Glutamatergic neuron (in vitro differentiated cells): ENCODE results near the gene SUN5. TPM values are rescaled to one million over a fixed set of nuclear protein-coding genes. Genes with fewer than 3 reads are reported as not detected.

Experiments
- DNase-seq: peaks from one replicate; pipeline ENCODE4 v3.0.0; 2022
- H3K27ac Mint-ChIP-seq: one replicate; pipeline ENCODE4 v1.8.0; 2020; ENCODE audit warnings: mild to moderate bottlenecking, mixed read lengths, inconsistent platforms; ENCODE audit not compliant: unreplicated experiment
- H3K27me3 Mint-ChIP-seq: one replicate; pipeline ENCODE4 v1.8.0; 2020; ENCODE audit warnings: mild to moderate bottlenecking, moderate library complexity, mixed read lengths, inconsistent platforms; ENCODE audit not compliant: unreplicated experiment
- H3K36me3 Mint-ChIP-seq: one replicate; pipeline ENCODE4 v1.8.0; 2020; ENCODE audit warnings: mild to moderate bottlenecking, mixed read lengths, inconsistent platforms; ENCODE audit not compliant: unreplicated experiment
- H3K4me1 Mint-ChIP-seq: one replicate; pipeline ENCODE4 v1.8.0; 2020; ENCODE audit warnings: mild to moderate bottlenecking, low read depth, mixed read lengths, inconsistent platforms; ENCODE audit not compliant: unreplicated experiment
- H3K4me3 Mint-ChIP-seq: one replicate; pipeline ENCODE4 v1.8.0; 2020; ENCODE audit warnings: mild to moderate bottlenecking, mixed read lengths, inconsistent platforms; ENCODE audit not compliant: unreplicated experiment
- H3K9me3 Mint-ChIP-seq: one replicate; pipeline ENCODE4 v1.8.0; 2020; ENCODE audit warnings: mild to moderate bottlenecking, moderate library complexity, mixed read lengths, inconsistent platforms; ENCODE audit not compliant: unreplicated experiment
- total RNA-seq: library from RNA; stranded (reverse); fragmentation: NEBNext Ultra II Directional; extraction: Animal tissue kit (Norgen Biotek cat#: 25700); gene quantifications from one replicate; pipeline ENCODE4 v1.2.1, GENCODE V29; 2021; ENCODE audit not compliant: unreplicated experiment
- TF ChIP-seq, protein P1 (sequence below): fragments of 200-600 bp; sonication (generic); IDR thresholded peaks from one replicate; pipeline ENCODE4 v1.5.0; 2021; ENCODE audit not compliant: partially characterized antibody, unreplicated experiment

Gene SUN5
- total RNA-seq, 1 donor from 2014 or later: not detected

DNA sequence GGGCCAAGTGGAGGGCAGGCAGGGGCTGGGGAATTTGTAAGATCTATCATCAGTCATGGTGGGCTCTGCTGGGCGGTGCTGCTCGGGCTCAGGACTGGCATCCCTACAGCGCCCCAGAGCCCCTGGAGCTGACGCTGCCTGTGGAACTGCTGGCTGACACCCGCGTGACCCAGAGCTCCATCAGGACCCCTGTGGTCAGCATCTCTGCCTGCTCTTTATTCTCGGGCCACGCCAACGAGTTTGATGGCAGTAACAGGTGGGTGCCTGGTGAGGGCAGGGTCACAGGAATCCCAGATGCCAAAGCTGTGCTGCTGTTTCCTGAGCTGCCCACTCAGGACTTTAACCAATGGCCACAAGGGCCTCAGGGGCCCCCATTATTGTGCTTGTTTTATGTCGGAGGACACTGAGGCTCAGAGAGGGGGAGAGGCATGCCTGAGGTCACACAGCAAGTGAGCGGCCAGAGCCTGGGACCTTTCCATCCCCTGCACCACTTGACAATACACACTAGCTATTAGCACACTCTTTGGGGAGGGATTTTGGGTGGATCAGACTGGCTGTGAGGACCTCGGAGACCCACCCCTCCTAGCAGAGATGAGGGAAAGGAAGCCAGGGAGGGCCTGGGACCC, 9.6 kb upstream of the SUN5 start:
- TF ChIP-seq, protein P1, sequence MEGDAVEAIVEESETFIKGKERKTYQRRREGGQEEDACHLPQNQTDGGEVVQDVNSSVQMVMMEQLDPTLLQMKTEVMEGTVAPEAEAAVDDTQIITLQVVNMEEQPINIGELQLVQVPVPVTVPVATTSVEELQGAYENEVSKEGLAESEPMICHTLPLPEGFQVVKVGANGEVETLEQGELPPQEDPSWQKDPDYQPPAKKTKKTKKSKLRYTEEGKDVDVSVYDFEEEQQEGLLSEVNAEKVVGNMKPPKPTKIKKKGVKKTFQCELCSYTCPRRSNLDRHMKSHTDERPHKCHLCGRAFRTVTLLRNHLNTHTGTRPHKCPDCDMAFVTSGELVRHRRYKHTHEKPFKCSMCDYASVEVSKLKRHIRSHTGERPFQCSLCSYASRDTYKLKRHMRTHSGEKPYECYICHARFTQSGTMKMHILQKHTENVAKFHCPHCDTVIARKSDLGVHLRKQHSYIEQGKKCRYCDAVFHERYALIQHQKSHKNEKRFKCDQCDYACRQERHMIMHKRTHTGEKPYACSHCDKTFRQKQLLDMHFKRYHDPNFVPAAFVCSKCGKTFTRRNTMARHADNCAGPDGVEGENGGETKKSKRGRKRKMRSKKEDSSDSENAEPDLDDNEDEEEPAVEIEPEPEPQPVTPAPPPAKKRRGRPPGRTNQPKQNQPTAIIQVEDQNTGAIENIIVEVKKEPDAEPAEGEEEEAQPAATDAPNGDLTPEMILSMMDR: no peak
- H3K27ac Mint-ChIP-seq: no peak overlapping the region
- H3K4me1 Mint-ChIP-seq: peaks cover 2% of the 10 kb centered on the region
- H3K4me3 Mint-ChIP-seq: no peak overlapping the region
- H3K27me3 Mint-ChIP-seq: peaks cover 4% of the 10 kb centered on the region
- no peak for DNase-seq
- peaks cover 8% of the 10 kb centered on the region for H3K9me3 Mint-ChIP-seq
- no peaks in the 10 kb centered on the region for H3K36me3 Mint-ChIP-seq

DNA sequence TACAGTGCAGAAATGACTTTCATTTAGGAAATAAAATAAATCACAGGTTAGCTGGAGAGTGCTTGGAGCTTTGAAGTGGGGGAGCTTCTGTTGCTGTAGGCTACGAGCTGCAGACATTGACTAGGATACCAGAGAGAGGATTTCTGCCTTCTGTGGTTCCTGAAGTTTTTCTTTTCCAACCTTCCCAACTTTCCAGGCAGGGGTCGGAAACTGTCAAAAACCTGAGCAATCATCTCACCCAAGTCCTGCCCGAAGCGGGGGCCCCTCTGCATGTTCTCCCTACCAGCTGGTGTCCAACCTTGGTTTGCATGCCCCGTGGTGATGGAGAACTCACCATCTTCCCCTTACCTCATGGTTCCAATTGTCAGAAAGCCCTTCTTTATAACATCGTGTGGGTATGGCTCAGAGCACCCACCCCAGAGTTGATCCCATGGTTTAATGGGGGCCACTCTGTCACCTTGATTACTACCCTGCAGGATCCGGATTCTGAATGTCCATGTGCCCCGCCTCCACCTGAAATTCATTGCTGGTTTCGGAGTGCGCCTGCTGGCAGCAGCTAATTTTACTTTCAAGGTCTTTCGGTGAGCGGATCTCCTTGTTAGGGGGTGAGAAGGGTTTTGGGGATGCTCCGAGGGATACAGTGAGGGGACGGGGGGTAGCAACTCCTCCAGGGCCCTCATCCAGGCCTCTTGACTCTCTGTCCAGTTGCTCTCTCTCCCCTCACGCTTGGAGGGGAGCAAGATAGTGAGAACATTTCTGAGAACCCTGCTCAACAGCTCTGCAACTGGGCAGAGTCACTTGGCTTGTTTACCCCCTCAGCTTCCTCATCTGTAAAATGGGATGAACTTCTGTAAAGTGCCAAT, 8.3 kb upstream of the SUN5 start:
- Mint-ChIP-seq H3K4me1 (peaks cover 2% of the 10 kb centered on the region), H3K27ac (no peak overlapping the region), H3K36me3 (no peaks in the 10 kb centered on the region), H3K9me3 (peaks cover 8% of the 10 kb centered on the region), H3K27me3 (peaks cover 4% of the 10 kb centered on the region), H3K4me3 (no peak overlapping the region)
- TF ChIP-seq, protein P1: no peak
- no peak for DNase-seq

DNA sequence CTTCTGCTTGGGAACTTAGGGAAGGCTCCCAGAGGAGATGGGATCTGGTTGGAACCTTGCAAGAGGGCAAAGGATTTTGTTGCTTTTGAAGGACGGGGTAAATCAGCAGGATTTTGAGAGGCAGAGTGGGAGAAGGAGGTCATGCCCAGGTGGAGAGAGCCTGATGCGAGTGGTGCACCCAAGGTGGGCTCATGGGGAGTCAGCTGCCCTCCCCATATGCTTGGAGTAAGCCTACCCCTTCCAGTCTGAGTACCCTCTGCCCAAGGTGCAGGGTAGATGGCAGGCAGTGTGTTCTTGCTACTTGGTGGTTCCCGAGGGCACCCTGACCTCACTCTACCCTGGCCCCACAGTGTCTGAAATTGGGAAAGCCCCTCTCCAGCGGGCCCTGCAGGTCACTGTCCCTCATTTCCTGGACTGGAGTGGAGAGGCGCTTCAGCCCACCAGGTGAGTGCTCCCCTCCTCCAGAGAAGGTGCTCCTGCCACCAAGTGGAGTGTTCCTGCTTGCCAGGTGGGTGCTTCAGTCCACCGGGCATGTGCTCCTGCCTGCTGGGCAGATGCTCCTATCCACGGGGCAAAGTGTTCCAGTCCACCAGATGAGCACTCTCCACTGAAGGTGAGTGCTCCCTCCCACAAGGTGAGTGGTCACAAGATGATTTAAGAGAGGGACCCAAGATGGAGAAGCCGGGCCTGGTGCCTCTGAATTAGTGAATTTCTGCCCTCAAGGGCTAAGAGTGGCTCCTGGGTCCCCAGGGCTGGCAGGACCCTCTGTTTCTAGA, 6.6 kb upstream of the SUN5 start:
- Mint-ChIP-seq H3K4me3 (no peak overlapping the region), H3K36me3 (no peaks in the 10 kb centered on the region), H3K4me1 (peaks cover 2% of the 10 kb centered on the region), H3K27me3 (peaks cover 4% of the 10 kb centered on the region), H3K9me3 (peaks cover 8% of the 10 kb centered on the region), H3K27ac (no peak overlapping the region)
- no peak for DNase-seq
- TF ChIP-seq, protein P1: no peak

DNA sequence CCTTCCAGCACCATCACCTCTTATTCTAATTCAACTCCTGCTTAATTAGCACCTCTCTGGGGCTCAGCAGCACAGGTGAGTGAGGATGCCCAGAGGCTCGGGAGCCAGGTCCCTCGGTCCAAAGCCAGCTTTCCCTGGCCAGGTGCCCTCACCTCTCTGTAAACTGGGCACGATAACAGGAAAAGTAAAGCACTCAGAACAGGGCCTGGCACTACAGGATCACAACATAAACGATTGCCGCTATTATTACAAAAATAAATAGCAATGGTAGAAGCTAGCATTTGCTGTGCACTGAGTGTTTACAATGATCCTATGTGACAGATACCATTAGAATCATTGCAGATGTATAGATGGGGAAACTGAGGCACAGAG, 5.9 kb upstream of the SUN5 start:
- peaks cover 2% of the 10 kb centered on the region for H3K27me3 Mint-ChIP-seq
- peaks cover 2% of the 10 kb centered on the region for H3K4me1 Mint-ChIP-seq
- H3K36me3 Mint-ChIP-seq: no peaks in the 10 kb centered on the region
- peaks cover 8% of the 10 kb centered on the region for H3K9me3 Mint-ChIP-seq
- H3K27ac Mint-ChIP-seq: no peak overlapping the region
- TF ChIP-seq, protein P1: no peak
- DNase-seq: no peak
- H3K4me3 Mint-ChIP-seq: no peak overlapping the region
